Osteoblast (primary cell): Measurements from ENCODE around the gene CAMK2G. TPM values are rescaled to one million over a fixed set of nuclear protein-coding genes. Genes with fewer than 3 reads are reported as not detected.

Experiments used
- DNase-seq: peaks from one replicate; pipeline ENCODE4 v3.0.0; 2011; ENCODE audit warnings: low spot score, mixed read lengths; ENCODE audit not compliant: insufficient read length; ENCODE audit errors: missing footprints
- H2AFZ ChIP-seq: 2 replicates; pipeline ENCODE4 v1.6.0; 2011; ENCODE audit warnings: mild to moderate bottlenecking, low read length
- H3K27ac ChIP-seq: 2 replicates; pipeline ENCODE4 v1.5.1; 2011; ENCODE audit warnings: mild to moderate bottlenecking, low read depth, low read length, moderate library complexity
- H3K27me3 ChIP-seq: 2 replicates; pipeline ENCODE4 v1.6.0; 2012; ENCODE audit warnings: mild to moderate bottlenecking, control low read depth, inconsistent platforms, low read length, moderate library complexity; ENCODE audit not compliant: insufficient read depth
- H3K36me3 ChIP-seq: 2 replicates; pipeline ENCODE4 v1.5.1; 2011; ENCODE audit warnings: mild to moderate bottlenecking, low read length, control low read depth, moderate library complexity; ENCODE audit not compliant: insufficient read depth
- H3K4me1 ChIP-seq: 2 replicates; pipeline ENCODE4 v1.5.1; 2011; ENCODE audit warnings: mild to moderate bottlenecking, low read length, control low read depth, moderate library complexity; ENCODE audit not compliant: insufficient read depth
- H3K4me2 ChIP-seq: 2 replicates; pipeline ENCODE4 v1.6.0; 2011; ENCODE audit warnings: mild to moderate bottlenecking, low read length; ENCODE audit not compliant: insufficient read depth
- H3K4me3 ChIP-seq: fragments of 200-600 bp; sonication (generic); 3 replicates; pipeline ENCODE4 v1.5.1; 2012; ENCODE audit warnings: mild to moderate bottlenecking, low read length, inconsistent platforms; ENCODE audit not compliant: insufficient read depth
- H3K79me2 ChIP-seq: 2 replicates; pipeline ENCODE4 v1.6.0; 2012; ENCODE audit warnings: mild to moderate bottlenecking, low read length, control low read depth, inconsistent platforms; ENCODE audit not compliant: insufficient read depth
- H3K9me3 ChIP-seq: 2 replicates; pipeline ENCODE4 v1.5.1; 2011; ENCODE audit warnings: low read depth, low read length, control low read depth
- H4K20me1 ChIP-seq: 2 replicates; pipeline ENCODE4 v1.6.0; 2012; ENCODE audit warnings: mild to moderate bottlenecking, low read length, control low read depth; ENCODE audit not compliant: insufficient read depth
- CTCF ChIP-seq: IDR thresholded peaks from 2 replicates; pipeline ENCODE4 v1.5.1; 2011; ENCODE audit warnings: mild to moderate bottlenecking, low read depth, low read length, moderate library complexity; ENCODE audit errors: extremely low read depth
- total RNA-seq: library from RNA; depleted of rRNA; stranded (reverse); fragments of >200 nt; gene quantifications from 2 replicates; pipeline ENCODE4 v1.2.3, GENCODE V29; 2012

Gene CAMK2G
- total RNA-seq, 1 donor = 22.4 TPM

GRCh38 chr10:73772281-73773151 is 101.8 kb downstream of the CAMK2G start:
- peaks cover 26% of the 10 kb centered on the region for H4K20me1 ChIP-seq
- TF ChIP-seq CTCF = no peak
- no peaks in the 10 kb centered on the region for H3K27me3 ChIP-seq
- peaks cover 45% of the 10 kb centered on the region for H3K79me2 ChIP-seq
- peak overlapping the region; percentile 60 for H2AFZ ChIP-seq
- peak; percentile 96 for DNase-seq
- H3K4me1 ChIP-seq = peaks cover 33% of the 10 kb centered on the region
- peak overlapping the region; percentile 92 for H3K4me2 ChIP-seq
- H3K27ac ChIP-seq = peak overlapping the region; percentile 85
- H3K36me3 ChIP-seq = peaks cover 57% of the 10 kb centered on the region
- H3K4me3 ChIP-seq = peak overlapping the region; percentile 93
- no peaks in the 10 kb centered on the region for H3K9me3 ChIP-seq

- peaks cover 62% of the 10 kb centered on the region for H3K36me3 ChIP-seq
- H3K27me3 ChIP-seq = no peaks in the 10 kb centered on the region
- peak; percentile 97 for DNase-seq
- peaks cover 39% of the 10 kb centered on the region for H3K79me2 ChIP-seq
- H3K27ac ChIP-seq = peak overlapping the region; percentile 85
- H4K20me1 ChIP-seq = peaks cover 26% of the 10 kb centered on the region
- H3K9me3 ChIP-seq = no peaks in the 10 kb centered on the region
- H3K4me1 ChIP-seq = peaks cover 33% of the 10 kb centered on the region
- TF ChIP-seq CTCF = no peak
- peak overlapping the region; percentile 92 for H3K4me2 ChIP-seq
- peak overlapping the region; percentile 60 for H2AFZ ChIP-seq
- peak overlapping the region; percentile 93 for H3K4me3 ChIP-seq
Measured at GRCh38 chr10:73771722-73772280, 102.6 kb downstream of the CAMK2G start.

GRCh38 chr10:73769396-73769795 is 105.0 kb downstream of the CAMK2G start:
- H3K4me1 ChIP-seq = peaks cover 20% of the 10 kb centered on the region
- H3K27ac ChIP-seq = no peak overlapping the region
- no peaks in the 10 kb centered on the region for H3K27me3 ChIP-seq
- H2AFZ ChIP-seq = no peak overlapping the region
- H3K4me3 ChIP-seq = no peak overlapping the region
- H4K20me1 ChIP-seq = peaks cover 17% of the 10 kb centered on the region
- TF ChIP-seq CTCF = no peak
- no peaks in the 10 kb centered on the region for H3K9me3 ChIP-seq
- peaks cover 21% of the 10 kb centered on the region for H3K79me2 ChIP-seq
- H3K4me2 ChIP-seq = no peak overlapping the region
- no peak for DNase-seq
- H3K36me3 ChIP-seq = peaks cover 67% of the 10 kb centered on the region

GRCh38 chr10:73768881-73769280 is 105.5 kb downstream of the CAMK2G start:
- peaks cover 69% of the 10 kb centered on the region for H3K36me3 ChIP-seq
- peaks cover 17% of the 10 kb centered on the region for H3K79me2 ChIP-seq
- no peak overlapping the region for H3K27ac ChIP-seq
- no peaks in the 10 kb centered on the region for H3K27me3 ChIP-seq
- no peaks in the 10 kb centered on the region for H3K9me3 ChIP-seq
- no peak overlapping the region for H3K4me2 ChIP-seq
- DNase-seq = no peak
- no peak for TF ChIP-seq CTCF
- peaks cover 15% of the 10 kb centered on the region for H3K4me1 ChIP-seq
- H2AFZ ChIP-seq = no peak overlapping the region
- H3K4me3 ChIP-seq = no peak overlapping the region
- peaks cover 13% of the 10 kb centered on the region for H4K20me1 ChIP-seq
